Aorta (tissue), 5 donors: ENCODE measurements around the gene RARG. TPM values are rescaled to one million over a fixed set of nuclear protein-coding genes. Genes with fewer than 3 reads are reported as not detected.

Experiments used
- ATAC-seq: fragments of 200-7000 bp; cut with Tn5 transposase; one replicate; pipeline ENCODE4 v1.9.1; 2022; ENCODE audit warnings: moderate library complexity; ENCODE audit not compliant: low FRiP score
- DNase-seq, 2 donors: peaks; one replicate each; pipeline ENCODE4 v3.0.0-alpha.2; 2020
- H3K27ac ChIP-seq, 2 donors: one replicate each; pipeline ENCODE4 v1.5.1; 2013; ENCODE audit warnings: low read length in 2 of 2, mild to moderate bottlenecking in 2 of 2, moderate library complexity in 2 of 2, control low read depth in 1 of 2, inconsistent platforms in 1 of 2, low read depth in 1 of 2
- H3K27me3 ChIP-seq, 2 donors: one replicate each; pipeline ENCODE4 v1.6.1; 2013; ENCODE audit warnings: control low read depth in 1 of 2, low read length in 1 of 2, mild to moderate bottlenecking in 1 of 2, moderate library complexity in 1 of 2; ENCODE audit not compliant: insufficient read depth in 2 of 2, control insufficient read depth in 1 of 2
- H3K36me3 ChIP-seq, 2 donors: one replicate each; pipeline ENCODE4 v1.6.1; 2013; ENCODE audit warnings: control low read depth in 1 of 2, low read length in 1 of 2, mild to moderate bottlenecking in 1 of 2; ENCODE audit not compliant: insufficient read depth in 2 of 2, control insufficient read depth in 1 of 2
- H3K4me1 ChIP-seq, 2 donors: one replicate each; pipeline ENCODE4 v1.6.1; 2013; ENCODE audit warnings: low read length in 2 of 2, control low read depth in 1 of 2, mild to moderate bottlenecking in 1 of 2, moderate library complexity in 1 of 2; ENCODE audit not compliant: insufficient read depth in 2 of 2, control insufficient read depth in 1 of 2
- H3K4me3 ChIP-seq, 2 donors: one replicate each; pipeline ENCODE4 v1.5.1; 2013; ENCODE audit warnings: low read length in 2 of 2, control low read depth in 1 of 2, mild to moderate bottlenecking in 1 of 2
- H3K9me3 ChIP-seq: one replicate; pipeline ENCODE4 v1.6.1; 2013; ENCODE audit warnings: mild to moderate bottlenecking, low read length; ENCODE audit not compliant: control insufficient read depth
- WGBS, 2 donors: extraction: QIAGEN DNeasy Blood & Tissue Kit; methylation state at CpG; one replicate each; pipeline ENCODE4 v1.1.7; 2013; 5-methylcytosine and 5-hydroxymethylcytosine counted together
- intact Hi-C, 2 donors: fragments of 100-400 bp; cut with DNase I; formaldehyde crosslinking; loops; one replicate each; pipeline versions ENCODE4 v1.14.2 to v1.15.0; 2022
- polyA plus RNA-seq, 2 donors: library from polyadenylated mRNA; stranded (reverse); fragments of 200-250 nt; gene quantifications; one replicate each; pipeline ENCODE4 v1.2.3, GENCODE V29; 2013
- total RNA-seq, 2 donors: library from RNA; stranded (reverse); fragmentation: NEBNext Ultra II Directional; extraction: Animal tissue kit (Norgen Biotek cat#: 25700); gene quantifications; one replicate each; pipeline ENCODE4 v1.2.1, GENCODE V29; 2021
- donor health status: healthy with polysubstance abuse.
- donor health status: Bipolar disorder and iron deficiency.
- donor health status: DM: no; HTN: no; CAD: no.
- donor health status: DM: no; HTN: no; CAD: no.
- donor health status: DM: yes; HTN: yes; CAD: no.

The RARG gene
- total and polyA plus RNA-seq, 4 donors: 14.5 to 63.9 (median 34.1) TPM

DNA sequence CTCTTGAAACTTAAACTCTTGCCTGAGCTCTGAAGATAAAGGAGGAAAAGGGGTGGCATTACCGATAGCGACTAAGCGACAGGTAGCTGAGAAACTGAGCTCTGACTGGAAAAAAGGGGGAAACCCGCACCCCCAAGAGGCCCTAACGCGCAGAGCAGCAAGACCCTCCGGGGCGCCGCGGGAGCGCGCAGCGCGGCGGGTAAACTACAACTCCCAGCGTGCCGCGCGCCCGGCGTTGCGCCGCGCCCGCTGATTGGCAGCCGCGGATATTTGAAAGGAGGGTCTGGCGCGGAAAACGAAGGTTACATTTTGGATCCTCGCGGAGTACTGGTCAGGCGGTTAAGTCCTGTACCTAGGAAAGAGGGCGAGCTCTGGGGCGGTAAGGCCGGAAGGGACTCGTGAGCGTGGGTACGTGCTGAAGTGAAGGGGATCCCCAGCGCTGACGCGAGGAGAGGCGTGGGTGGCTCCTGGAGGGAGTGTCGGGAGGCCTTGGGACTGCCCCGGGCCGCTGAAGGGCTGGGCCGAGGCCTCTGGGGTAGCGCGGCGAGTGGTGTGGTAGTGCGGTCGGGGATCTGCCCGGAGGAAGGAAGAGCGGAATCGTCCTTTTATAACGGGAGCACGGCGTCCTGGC lies 36.1 kb upstream of the RARG start, which contains the start of gene ESPL1:
Gene ESPL1 (plus strand): TSS at position 301 of the 631 bp plus-strand sequence. CDS start 468 bp downstream, outside the sequence.
- peak within 1 kb of the TSS; percentile 42 to 66 for H3K4me3 ChIP-seq
- no peak within 1 kb of the TSS for H3K27ac ChIP-seq
- intact Hi-C loops: loop anchor here in 1 of 2 donors (5.0 kb wide), 1 partner anchor 46 kb away; no protein-coding TSS in a partner anchor
- no peaks in the 10 kb centered on the region for H3K4me1 ChIP-seq
- H3K36me3 ChIP-seq: no peaks in the 10 kb centered on the region
- no peaks in the 10 kb centered on the region for H3K9me3 ChIP-seq
- no peaks in the 10 kb centered on the region for H3K27me3 ChIP-seq
- 0% methylated on average over 52 to 58 of the region's 58 CpGs for WGBS, 2 donors
- peak; percentile 81 to 90 for DNase-seq
- ATAC-seq: peak; percentile 94

- DNase-seq: peak in 1 of 2 donors; percentile 56
- ATAC-seq: no peak
- WGBS, 2 donors: 52 to 54% methylated on average over 18 of the region's 18 CpGs
- Histone ChIP-seq H3K27ac (no peak overlapping the region), H3K9me3 (no peaks in the 10 kb centered on the region), H3K4me3 (peak overlapping the region; percentile 42 to 66), H3K36me3 (no peaks in the 10 kb centered on the region), H3K4me1 (no peaks in the 10 kb centered on the region), H3K27me3 (no peaks in the 10 kb centered on the region)
- intact Hi-C loops: loop anchor here in 1 of 2 donors (5.0 kb wide), 1 partner anchor 45 kb away; no protein-coding TSS in a partner anchor
These were observed 35.4 kb upstream of the RARG start for GRCh38 chr12:53267306-53267998.

DNA sequence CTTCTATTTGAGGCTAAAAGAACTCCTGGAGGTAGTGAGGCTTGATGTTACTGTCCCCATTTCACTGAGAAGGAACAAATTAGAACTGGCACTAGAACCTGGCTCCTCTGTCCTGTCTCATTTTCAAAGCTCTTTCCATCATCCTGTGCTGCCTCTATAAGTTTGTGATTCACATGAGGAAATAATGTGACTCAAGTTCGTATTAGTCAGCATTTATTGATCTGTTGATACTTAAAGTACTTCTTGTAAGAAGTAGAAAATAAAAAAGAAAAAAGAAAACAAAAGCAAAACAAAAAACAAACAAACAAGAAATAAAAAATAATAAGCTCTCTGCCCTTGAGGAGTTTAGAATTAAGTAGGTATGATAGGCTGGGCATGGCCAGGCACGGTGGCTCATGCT lies 33.8 kb upstream of the RARG start:
- H3K4me3 ChIP-seq: no peak overlapping the region
- 88 to 91% methylated on average over 2 of the region's 2 CpGs for WGBS, 2 donors
- no peak overlapping the region for H3K27ac ChIP-seq
- ATAC-seq (no peak), DNase-seq (no peak)
- H3K9me3 ChIP-seq: no peaks in the 10 kb centered on the region
- H3K36me3 ChIP-seq: no peaks in the 10 kb centered on the region
- intact Hi-C loops: loop anchor here in 1 of 2 donors (5.0 kb wide), 1 partner anchor 43 kb away; no protein-coding TSS in a partner anchor
- no peaks in the 10 kb centered on the region for H3K27me3 ChIP-seq
- H3K4me1 ChIP-seq: no peaks in the 10 kb centered on the region

GRCh38 chr12:53259891-53260290 lies 27.9 kb upstream of the RARG start:
- Histone ChIP-seq H3K27me3 (no peaks in the 10 kb centered on the region), H3K27ac (no peak overlapping the region), H3K4me1 (no peaks in the 10 kb centered on the region), H3K36me3 (no peaks in the 10 kb centered on the region), H3K4me3 (no peak overlapping the region), H3K9me3 (no peaks in the 10 kb centered on the region)
- intact Hi-C loops: no loop called here
- WGBS, 2 donors: 79 to 82% methylated on average over 6 of the region's 6 CpGs
- no peak for DNase-seq
- no peak for ATAC-seq

DNA sequence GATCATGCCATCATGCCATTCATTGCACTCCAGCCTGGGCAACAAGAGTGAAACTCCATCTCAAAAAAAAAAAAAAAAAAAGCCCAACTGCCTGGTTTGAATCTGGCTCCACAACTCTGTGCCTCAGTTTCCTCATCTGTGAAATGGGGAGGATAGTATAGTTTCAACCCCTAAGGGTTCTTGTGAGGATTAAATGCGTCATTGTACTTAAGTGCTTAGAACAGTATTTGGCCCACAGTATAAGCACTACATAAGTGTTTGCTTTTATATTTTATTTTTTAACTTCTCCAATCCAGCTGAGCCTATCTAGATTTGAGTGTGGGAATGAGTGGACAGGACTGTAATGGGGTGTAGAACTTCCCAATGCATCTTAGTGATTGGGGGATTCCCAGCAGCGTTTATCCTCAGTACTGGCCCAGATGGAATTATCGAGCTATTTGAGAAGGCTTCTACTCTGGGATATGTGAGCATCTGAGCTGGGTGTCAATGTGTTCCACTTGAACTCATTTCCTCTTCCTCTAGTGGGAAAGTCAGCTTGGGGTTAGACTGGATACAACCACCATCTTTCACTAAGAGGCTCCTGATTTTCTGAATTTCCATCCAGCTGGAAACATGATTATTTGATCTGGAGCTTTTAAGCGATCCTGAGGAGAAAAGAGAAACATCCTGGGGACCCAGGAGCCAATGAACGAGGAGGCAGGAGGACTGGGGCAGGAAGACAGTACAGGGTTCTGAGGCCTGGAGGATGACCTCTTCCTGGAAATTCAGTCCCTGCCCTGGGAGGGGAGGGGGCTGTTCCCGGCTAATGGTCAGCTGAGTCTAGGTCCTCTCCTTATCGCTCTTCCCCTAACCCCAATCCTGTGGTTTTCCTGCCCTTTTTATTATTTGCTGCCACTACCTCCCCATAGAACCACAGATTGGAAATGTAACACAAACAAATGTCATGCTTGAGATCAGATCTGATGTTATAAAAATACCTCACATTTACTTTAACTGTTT lies 26.8 kb upstream of the RARG start:
- intact Hi-C loops: no loop called here
- Histone ChIP-seq H3K27me3 (no peaks in the 10 kb centered on the region), H3K27ac (no peak overlapping the region), H3K4me3 (no peak overlapping the region), H3K9me3 (no peaks in the 10 kb centered on the region), H3K36me3 (no peaks in the 10 kb centered on the region), H3K4me1 (no peaks in the 10 kb centered on the region)
- 67 to 71% methylated on average over 7 of the region's 7 CpGs for WGBS, 2 donors
- ATAC-seq (no peak), DNase-seq (no peak)

DNA sequence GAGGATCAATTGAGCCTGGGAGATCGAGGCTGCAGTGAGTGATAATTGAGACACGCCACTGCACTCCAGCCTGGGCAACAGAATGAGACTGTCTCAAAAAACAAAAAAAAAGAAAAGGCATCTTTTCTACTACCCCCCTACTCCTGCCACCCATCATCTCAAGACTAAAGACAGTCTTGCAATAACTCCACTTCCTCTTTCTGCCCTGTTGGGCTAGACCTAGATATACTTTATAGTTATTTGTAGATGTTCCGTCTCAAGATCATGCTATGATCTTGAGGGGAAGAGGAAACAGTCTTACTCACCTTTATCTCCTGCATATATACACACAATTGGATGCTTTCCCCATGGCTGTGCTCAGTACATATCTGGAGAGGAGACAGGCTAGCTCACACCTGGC lies 24.0 kb upstream of the RARG start:
- no peak for ATAC-seq
- no peak overlapping the region for H3K4me3 ChIP-seq
- no peaks in the 10 kb centered on the region for H3K27me3 ChIP-seq
- H3K27ac ChIP-seq: no peak overlapping the region
- no peak for DNase-seq
- no peaks in the 10 kb centered on the region for H3K36me3 ChIP-seq
- no peaks in the 10 kb centered on the region for H3K9me3 ChIP-seq
- no peaks in the 10 kb centered on the region for H3K4me1 ChIP-seq
- WGBS, 2 donors: 87 to 93% methylated on average over 3 of the region's 3 CpGs
- intact Hi-C loops: no loop called here

DNA sequence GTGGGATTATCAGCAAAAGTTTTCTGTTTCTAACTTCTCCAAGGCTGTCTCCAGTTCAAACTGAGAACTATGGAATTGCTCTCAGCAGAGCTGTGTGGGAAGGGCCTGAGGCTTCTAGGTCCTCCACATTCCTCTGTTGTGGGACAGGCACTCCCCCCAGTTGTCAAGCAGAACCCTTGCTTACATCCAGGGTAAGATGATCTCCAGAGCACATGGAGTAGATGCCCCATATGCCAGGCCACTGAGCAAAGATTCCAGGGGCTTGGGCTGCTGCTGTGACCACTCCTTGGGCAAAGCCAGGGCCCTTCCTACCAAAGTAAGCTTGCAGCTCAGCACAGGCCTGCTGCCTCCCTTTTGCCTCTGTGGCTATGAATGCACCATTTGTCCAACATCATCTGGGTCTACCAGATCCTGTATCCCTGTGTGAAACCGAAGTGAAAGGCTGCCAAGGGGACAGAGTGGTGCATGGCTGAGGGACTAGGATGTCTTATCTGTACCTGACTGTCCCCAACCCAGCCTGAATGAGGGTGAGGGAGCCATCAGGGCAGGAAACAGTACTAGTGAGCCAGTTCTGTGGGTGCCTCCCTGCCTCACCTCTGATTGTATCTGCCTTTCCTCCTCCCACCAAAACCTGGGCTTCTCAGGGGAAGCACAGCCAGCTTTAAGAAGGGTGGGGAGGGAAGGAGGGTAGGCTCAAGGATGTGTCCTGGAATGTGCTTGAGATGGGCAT lies 23.0 kb upstream of the RARG start:
- intact Hi-C loops: loop anchor here in 1 of 2 donors (5.0 kb wide), 1 partner anchor 32 kb away; no protein-coding TSS in a partner anchor
- H3K27ac ChIP-seq: no peak overlapping the region
- ATAC-seq (no peak), DNase-seq (no peak)
- H3K4me3 ChIP-seq: no peak overlapping the region
- H3K9me3 ChIP-seq: no peaks in the 10 kb centered on the region
- no peaks in the 10 kb centered on the region for H3K36me3 ChIP-seq
- 80% methylated on average over 1 of the region's 1 CpG for WGBS, 2 donors
- H3K4me1 ChIP-seq: no peaks in the 10 kb centered on the region
- H3K27me3 ChIP-seq: no peaks in the 10 kb centered on the region

GRCh38 chr12:53253298-53253697 lies 21.3 kb upstream of the RARG start:
- no peak overlapping the region for H3K27ac ChIP-seq
- WGBS, 2 donors: 91% methylated on average over 9 to 13 of the region's 13 CpGs
- H3K27me3 ChIP-seq: no peaks in the 10 kb centered on the region
- ATAC-seq: no peak
- H3K4me3 ChIP-seq: no peak overlapping the region
- no peak for DNase-seq
- no peaks in the 10 kb centered on the region for H3K9me3 ChIP-seq
- no peaks in the 10 kb centered on the region for H3K4me1 ChIP-seq
- intact Hi-C loops: loop anchor here (2.0 to 5.0 kb wide), 2 partner anchors 34 to 40 kb away; no protein-coding TSS in a partner anchor
- H3K36me3 ChIP-seq: no peaks in the 10 kb centered on the region
